Stimulated activated CD4-positive, alpha-beta T cell treated with anti-CD3 and anti-CD28 coated beads, Interleukin-1b, Interleukin-23, amount 100 ng/mL, for 1 hour (primary cell): ENCODE measurements around the gene VSTM2B.

Experiments
- DNase-seq, 2 donors: peaks; one replicate each; pipeline ENCODE4 v3.0.0-alpha.2; 2020; ENCODE audit warnings: low read depth in 2 of 2

Gene VSTM2B

GRCh38 chr19:29566496-29567054, 40.8 kb downstream of the VSTM2B start:
- DNase-seq, result no peak

GRCh38 chr19:29567366-29567915, 41.6 kb downstream of the VSTM2B start:
- DNase-seq, result no peak

GRCh38 chr19:29568036-29569025, 42.5 kb downstream of the VSTM2B start:
- DNase-seq, result no peak

GRCh38 chr19:29569038-29569911, 43.5 kb downstream of the VSTM2B start:
- no peak for DNase-seq

GRCh38 chr19:29571181-29571580, 45.4 kb downstream of the VSTM2B start:
- no peak for DNase-seq

- no peak for DNase-seq
Observed at GRCh38 chr19:29573486-29573885, 47.7 kb downstream of the VSTM2B start.

- DNase-seq, result no peak
Observed at GRCh38 chr19:29574510-29574909, 48.7 kb downstream of the VSTM2B start.

GRCh38 chr19:29576046-29576606, 50.3 kb downstream of the VSTM2B start:
- DNase-seq, result no peak

GRCh38 chr19:29576761-29577648, 51.2 kb downstream of the VSTM2B start:
- DNase-seq, result peak in 1 of 2 donors; percentile 6

GRCh38 chr19:29577649-29577963, 51.8 kb downstream of the VSTM2B start:
- DNase-seq, result no peak

- DNase-seq, result no peak
Observed at GRCh38 chr19:29578349-29578748, 52.6 kb downstream of the VSTM2B start.

GRCh38 chr19:29579308-29579910, 53.6 kb downstream of the VSTM2B start:
- DNase-seq, result no peak

- DNase-seq, result no peak
Observed at GRCh38 chr19:29581398-29581797, 55.6 kb downstream of the VSTM2B start.

- DNase-seq, result no peak
Observed at GRCh38 chr19:29583196-29583999, 57.6 kb downstream of the VSTM2B start.

GRCh38 chr19:29586401-29586800, 60.6 kb downstream of the VSTM2B start:
- DNase-seq, result no peak

GRCh38 chr19:29587059-29587458, 61.3 kb downstream of the VSTM2B start:
- DNase-seq, result no peak

GRCh38 chr19:29587518-29587986, 61.8 kb downstream of the VSTM2B start:
- peak in 1 of 2 donors; percentile 9 for DNase-seq

- no peak for DNase-seq
Observed at GRCh38 chr19:29588095-29588494, 62.3 kb downstream of the VSTM2B start.

- DNase-seq, result no peak
Observed at GRCh38 chr19:29590278-29590677, 64.5 kb downstream of the VSTM2B start.
